H9 (cell line): ENCODE data around the gene MSANTD1. TPM values are rescaled to one million over a fixed set of nuclear protein-coding genes. Genes with fewer than 3 reads are reported as not detected.

Experiments
- DNase-seq: peaks from one replicate; pipeline ENCODE4 v3.0.0-alpha.2; 2017
- H2AFZ ChIP-seq: one replicate; pipeline ENCODE4 v1.6.1; 2013; ENCODE audit warnings: mild to moderate bottlenecking, low read length, control low read depth, moderate library complexity
- H2AK5ac ChIP-seq: 2 replicates; pipeline ENCODE4 v1.6.1; 2013; ENCODE audit warnings: low read length, control low read depth, mixed read lengths; ENCODE audit not compliant: insufficient read length
- H2BK120ac ChIP-seq: one replicate; pipeline ENCODE4 v1.6.1; 2013; ENCODE audit warnings: low read depth, mild to moderate bottlenecking, low read length, control low read depth, inconsistent platforms; ENCODE audit not compliant: poor library complexity, severe bottlenecking
- H2BK12ac ChIP-seq: 2 replicates; pipeline ENCODE4 v1.6.1; 2013; ENCODE audit warnings: low read length, control low read depth, mixed read lengths, low read depth; ENCODE audit not compliant: insufficient read length
- H2BK15ac ChIP-seq: 2 replicates; pipeline ENCODE4 v1.6.1; 2013; ENCODE audit warnings: low read depth, low read length, control low read depth
- H2BK20ac ChIP-seq: one replicate; pipeline ENCODE4 v1.6.1; 2013; ENCODE audit warnings: low read depth, mild to moderate bottlenecking, low read length, control low read depth, inconsistent platforms; ENCODE audit not compliant: poor library complexity, severe bottlenecking
- H2BK5ac ChIP-seq: 2 replicates; pipeline ENCODE4 v1.6.1; 2013; ENCODE audit warnings: low read length, control low read depth, mixed read lengths; ENCODE audit not compliant: insufficient read length
- H3K14ac ChIP-seq: 2 replicates; pipeline ENCODE4 v1.6.1; 2013; ENCODE audit warnings: low read length, control low read depth; ENCODE audit not compliant: insufficient read depth
- H3K18ac ChIP-seq: 2 replicates; pipeline ENCODE4 v1.6.1; 2013; ENCODE audit warnings: low read depth, mild to moderate bottlenecking, mixed read lengths, low read length, control low read depth; ENCODE audit not compliant: insufficient read length
- H3K23ac ChIP-seq: 2 replicates; pipeline ENCODE4 v1.6.1; 2013; ENCODE audit warnings: low read length, control low read depth, mixed read lengths, low read depth; ENCODE audit not compliant: insufficient read length
- H3K23me2 ChIP-seq: 2 replicates; pipeline ENCODE4 v1.6.1; 2013; ENCODE audit warnings: low read depth, mild to moderate bottlenecking, mixed read lengths, low read length, control low read depth; ENCODE audit not compliant: insufficient read length, poor library complexity, severe bottlenecking
- H3K27ac ChIP-seq: 2 replicates; pipeline ENCODE4 v1.5.1; 2013; ENCODE audit warnings: low read length, control low read depth, mixed read lengths, low read depth; ENCODE audit not compliant: insufficient read length
- H3K27me3 ChIP-seq: 2 replicates; pipeline ENCODE4 v1.6.1; 2013; ENCODE audit warnings: low read length, control low read depth, inconsistent platforms; ENCODE audit not compliant: insufficient read depth
- H3K4ac ChIP-seq: 2 replicates; pipeline ENCODE4 v1.6.1; 2013; ENCODE audit warnings: low read depth, mild to moderate bottlenecking, control low read depth, inconsistent platforms, low read length, moderate library complexity
- H3K4me1 ChIP-seq: 2 replicates; pipeline ENCODE4 v1.6.1; 2013; ENCODE audit warnings: low read length, control low read depth, inconsistent platforms; ENCODE audit not compliant: insufficient read depth
- H3K4me2 ChIP-seq: 2 replicates; pipeline ENCODE4 v1.6.1; 2013; ENCODE audit warnings: low read length, control low read depth, mixed read lengths; ENCODE audit not compliant: insufficient read length, insufficient read depth
- H3K56ac ChIP-seq: 2 replicates; pipeline ENCODE4 v1.6.1; 2013; ENCODE audit warnings: low read depth, mild to moderate bottlenecking, mixed read lengths, low read length, control low read depth; ENCODE audit not compliant: insufficient read length
- H3K79me1 ChIP-seq: 2 replicates; pipeline ENCODE4 v1.6.1; 2013; ENCODE audit warnings: low read depth, mild to moderate bottlenecking, moderate library complexity, low read length, control low read depth, inconsistent platforms; ENCODE audit not compliant: insufficient read depth, poor library complexity, severe bottlenecking
- H3K79me2 ChIP-seq: 2 replicates; pipeline ENCODE4 v1.6.1; 2013; ENCODE audit warnings: low read length, control low read depth, inconsistent platforms; ENCODE audit not compliant: insufficient read depth
- H3K9ac ChIP-seq: 2 replicates; pipeline ENCODE4 v1.6.1; 2013; ENCODE audit warnings: low read length, control low read depth, mixed read lengths; ENCODE audit not compliant: insufficient read length; ENCODE audit errors: extremely low read depth
- H3K9me3 ChIP-seq: one replicate; pipeline ENCODE4 v1.6.1; 2013; ENCODE audit warnings: low read depth, low read length, inconsistent platforms; ENCODE audit not compliant: control insufficient read depth
- H3T11ph ChIP-seq: one replicate; pipeline ENCODE4 v1.6.1; 2013; ENCODE audit warnings: mild to moderate bottlenecking, low read length, control low read depth, inconsistent platforms
- H4K20me1 ChIP-seq: one replicate; pipeline ENCODE4 v1.6.1; 2013; ENCODE audit not compliant: control insufficient read depth, insufficient read length, insufficient read depth
- H4K5ac ChIP-seq: 2 replicates; pipeline ENCODE4 v1.6.1; 2013; ENCODE audit warnings: low read depth, mild to moderate bottlenecking, mixed read lengths, low read length, control low read depth; ENCODE audit not compliant: insufficient read length
- H4K8ac ChIP-seq: replicated peaks from 2 replicates; pipeline ENCODE4 v1.6.1; 2013; ENCODE audit warnings: low read length, control low read depth, mixed read lengths, low read depth; ENCODE audit not compliant: insufficient read length
- H4K91ac ChIP-seq: 2 replicates; pipeline ENCODE4 v1.6.1; 2013; ENCODE audit warnings: low read depth, mild to moderate bottlenecking, moderate library complexity, mixed read lengths, low read length, control low read depth; ENCODE audit not compliant: insufficient read length
- H3K27ac Mint-ChIP-seq, 3 experiments: 2 replicates in 2 of 3; 3 replicates in 1 of 3; pipeline ENCODE4 v1.8.0; 2020 to 2021; ENCODE audit warnings: mixed read lengths in 3 of 3, mild to moderate bottlenecking in 1 of 3, moderate library complexity in 1 of 3
- H3K27me3 Mint-ChIP-seq: 2 replicates; pipeline ENCODE4 v1.8.0; 2021; ENCODE audit warnings: low read depth, mild to moderate bottlenecking, moderate library complexity, mixed read lengths
- H3K36me3 Mint-ChIP-seq, 3 experiments: 2 replicates in 2 of 3; 3 replicates in 1 of 3; pipeline ENCODE4 v1.8.0; 2020 to 2021; ENCODE audit warnings: low read depth in 3 of 3, mixed read lengths in 3 of 3; ENCODE audit not compliant: insufficient read depth in 1 of 3
- H3K4me1 Mint-ChIP-seq, 2 experiments: 2 replicates each; pipeline ENCODE4 v1.8.0; 2020; ENCODE audit warnings: mixed read lengths in 2 of 2
- H3K4me3 Mint-ChIP-seq, 2 experiments: 2 replicates in 1 of 2; 3 replicates in 1 of 2; pipeline ENCODE4 v1.8.0; 2020 to 2021; ENCODE audit warnings: mild to moderate bottlenecking in 2 of 2, mixed read lengths in 2 of 2, moderate library complexity in 1 of 2
- H3K9me3 Mint-ChIP-seq, 2 experiments: 2 replicates in 1 of 2; 3 replicates in 1 of 2; pipeline ENCODE4 v1.8.0; 2020; ENCODE audit warnings: mild to moderate bottlenecking in 2 of 2, mixed read lengths in 2 of 2, moderate library complexity in 1 of 2
- WGBS: extraction: QIAGEN DNeasy Blood & Tissue Kit; methylation state at CpG from one replicate; pipeline ENCODE4 v1.1.7; 2013; ENCODE audit warnings: missing lambda C conversion rate, low lambda C conversion rate, mixed read lengths; ENCODE audit not compliant: insufficient read length; ENCODE audit errors: extremely low coverage; 5-methylcytosine and 5-hydroxymethylcytosine counted together
- total RNA-seq: library from RNA; stranded (reverse); gene quantifications from 2 replicates; pipeline ENCODE4 v1.2.1, GENCODE V29; 2021
- TF ChIP-seq, protein P1 (sequence below): fragments of 200-600 bp; sonication (generic); conservative IDR thresholded peaks from 3 replicates; pipeline ENCODE4 v1.8.0; 2021; ENCODE audit warnings: antibody characterized with exemption, mild to moderate bottlenecking

Gene MSANTD1
- total RNA-seq, 1 experiment from 2014 or later: 0.83 TPM

GRCh38 chr4:3202836-3203820 is 45.8 kb upstream of the MSANTD1 start:
- Histone ChIP-seq H2AFZ (no peak overlapping the region), H3K79me2 (no peaks in the 10 kb centered on the region), H3K27ac (no peak overlapping the region), H3K56ac (no peak overlapping the region), H3K4me1 (no peaks in the 10 kb centered on the region), H2BK5ac (no peak overlapping the region), H3K27me3 (no peaks in the 10 kb centered on the region), H2BK15ac (no peak overlapping the region), H4K5ac (no peak overlapping the region), H3K23me2 (no peaks in the 10 kb centered on the region), H2BK120ac (no peak overlapping the region), H3K23ac (no peak overlapping the region), H3K9ac (no peak overlapping the region), H3K4me2 (no peak overlapping the region), H3K4ac (no peak overlapping the region), H4K91ac (no peak overlapping the region), H4K8ac (no peak overlapping the region), H3K79me1 (no peaks in the 10 kb centered on the region), H3K14ac (no peak overlapping the region; the same call in 1 of the 2 replicates), H3K9me3 (no peaks in the 10 kb centered on the region), H4K20me1 (no peaks in the 10 kb centered on the region), H3T11ph (no peak overlapping the region), H2BK12ac (no peak overlapping the region), H3K18ac (no peak overlapping the region), H2BK20ac (no peak overlapping the region), H2AK5ac (no peak overlapping the region)
- Mint-ChIP-seq H3K4me1 (no peaks in the 10 kb centered on the region), H3K9me3 (no peaks in the 10 kb centered on the region), H3K27me3 (no peaks in the 10 kb centered on the region), H3K36me3 (peaks cover 6 to 57% (median 26%) of the 10 kb centered on the region in 3 experiments; a peak in 6 of 7 replicates), H3K4me3 (no peak overlapping the region), H3K27ac (no peak overlapping the region; a peak in 1 of 7 replicates)
- no CpG with 5 or more reads among the region's 22 CpGs for WGBS
- no peak for DNase-seq
- TF ChIP-seq, protein P1, sequence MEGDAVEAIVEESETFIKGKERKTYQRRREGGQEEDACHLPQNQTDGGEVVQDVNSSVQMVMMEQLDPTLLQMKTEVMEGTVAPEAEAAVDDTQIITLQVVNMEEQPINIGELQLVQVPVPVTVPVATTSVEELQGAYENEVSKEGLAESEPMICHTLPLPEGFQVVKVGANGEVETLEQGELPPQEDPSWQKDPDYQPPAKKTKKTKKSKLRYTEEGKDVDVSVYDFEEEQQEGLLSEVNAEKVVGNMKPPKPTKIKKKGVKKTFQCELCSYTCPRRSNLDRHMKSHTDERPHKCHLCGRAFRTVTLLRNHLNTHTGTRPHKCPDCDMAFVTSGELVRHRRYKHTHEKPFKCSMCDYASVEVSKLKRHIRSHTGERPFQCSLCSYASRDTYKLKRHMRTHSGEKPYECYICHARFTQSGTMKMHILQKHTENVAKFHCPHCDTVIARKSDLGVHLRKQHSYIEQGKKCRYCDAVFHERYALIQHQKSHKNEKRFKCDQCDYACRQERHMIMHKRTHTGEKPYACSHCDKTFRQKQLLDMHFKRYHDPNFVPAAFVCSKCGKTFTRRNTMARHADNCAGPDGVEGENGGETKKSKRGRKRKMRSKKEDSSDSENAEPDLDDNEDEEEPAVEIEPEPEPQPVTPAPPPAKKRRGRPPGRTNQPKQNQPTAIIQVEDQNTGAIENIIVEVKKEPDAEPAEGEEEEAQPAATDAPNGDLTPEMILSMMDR: no peak
